Nucleus accumbens (tissue), 56 donors: ENCODE measurements around the gene SIRPA.

ENCODE experiments used
- DNase-seq, 56 donors: peaks; one replicate each; lab custom pipeline; 2025; lab: John Stamatoyannopoulos, UW

The SIRPA gene

DNA sequence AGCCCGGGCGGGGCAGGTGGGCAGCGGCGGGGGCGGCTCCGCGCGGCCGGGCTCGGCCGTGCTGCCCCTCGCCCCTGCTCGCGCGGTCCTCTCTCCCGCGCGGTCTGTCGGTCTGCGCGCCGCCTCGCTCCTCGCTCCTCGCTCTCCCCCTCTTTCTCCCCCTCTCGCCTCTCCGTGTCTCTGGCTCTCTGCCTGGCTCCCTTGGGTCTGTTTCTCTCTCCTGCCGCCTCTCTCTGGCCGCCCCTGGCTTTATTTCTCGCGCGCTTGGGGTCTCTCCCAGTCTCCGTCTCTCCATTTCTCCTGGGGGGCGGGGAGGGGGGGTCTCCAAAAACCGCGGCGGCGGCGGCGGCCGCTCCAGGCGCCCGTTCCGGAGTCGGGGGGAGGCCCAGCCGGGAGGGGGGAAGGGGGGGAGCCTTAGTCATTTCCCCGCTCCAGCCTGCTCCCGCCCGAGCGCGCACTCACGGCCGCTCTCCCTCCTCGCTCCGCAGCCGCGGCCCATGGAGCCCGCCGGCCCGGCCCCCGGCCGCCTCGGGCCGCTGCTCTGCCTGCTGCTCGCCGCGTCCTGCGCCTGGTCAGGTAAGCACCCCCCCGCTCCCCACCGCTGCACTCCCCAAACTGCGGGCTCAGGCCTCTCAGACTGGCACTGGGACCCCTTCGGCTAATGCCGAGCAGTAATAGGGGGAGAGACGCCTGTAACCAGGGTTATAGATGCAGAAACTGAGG lies at the start of gene SIRPA:
TSS of gene SIRPA (plus strand) at position 457 of the 723 bp plus-strand sequence. CDS start at position 498, 41 bp downstream.
- DNase-seq = peak in 51 of 56 donors; percentile 53 to 92 (median 76)

DNA sequence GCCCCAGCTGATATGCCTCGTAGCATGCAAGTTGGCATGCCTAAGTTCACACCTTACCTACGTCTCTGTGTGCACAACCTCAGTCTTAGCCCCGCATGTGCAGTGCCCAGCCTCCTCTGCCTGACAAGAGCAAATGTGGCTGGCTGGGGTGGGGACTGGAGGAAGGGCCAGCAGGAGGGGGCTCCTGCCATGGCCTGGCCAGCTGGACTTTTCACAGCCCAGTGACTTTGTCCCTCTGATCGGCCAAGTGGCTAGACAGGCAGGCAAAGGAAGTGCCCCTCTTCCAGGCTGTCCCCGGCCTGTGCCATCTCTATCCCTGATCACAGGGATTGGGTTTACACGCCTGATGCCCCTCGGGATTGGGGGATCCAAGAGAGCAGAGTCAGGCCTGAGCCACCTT lies 49.5 kb upstream of the SIRPA start:
- DNase-seq = no peak

DNA sequence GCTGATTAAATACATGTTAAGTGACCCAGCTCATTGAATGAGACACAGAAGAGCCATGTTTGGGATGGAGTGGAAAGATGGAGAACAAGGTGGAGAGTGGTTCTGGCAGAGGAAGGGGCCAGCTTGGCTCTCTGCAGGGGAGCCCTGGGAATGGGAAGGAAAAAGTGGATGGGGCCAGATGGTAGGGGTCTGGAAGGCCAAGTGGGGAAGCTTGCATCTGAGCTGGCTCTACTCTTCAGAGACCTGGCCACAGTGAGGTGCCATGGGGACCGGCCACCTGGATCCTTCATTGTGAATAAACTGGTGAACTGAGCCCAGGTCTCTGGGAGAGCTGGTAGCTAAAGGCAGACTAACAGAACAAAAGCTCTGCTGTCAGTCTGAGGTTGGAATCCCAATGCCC lies 48.9 kb upstream of the SIRPA start:
- no peak for DNase-seq

DNA sequence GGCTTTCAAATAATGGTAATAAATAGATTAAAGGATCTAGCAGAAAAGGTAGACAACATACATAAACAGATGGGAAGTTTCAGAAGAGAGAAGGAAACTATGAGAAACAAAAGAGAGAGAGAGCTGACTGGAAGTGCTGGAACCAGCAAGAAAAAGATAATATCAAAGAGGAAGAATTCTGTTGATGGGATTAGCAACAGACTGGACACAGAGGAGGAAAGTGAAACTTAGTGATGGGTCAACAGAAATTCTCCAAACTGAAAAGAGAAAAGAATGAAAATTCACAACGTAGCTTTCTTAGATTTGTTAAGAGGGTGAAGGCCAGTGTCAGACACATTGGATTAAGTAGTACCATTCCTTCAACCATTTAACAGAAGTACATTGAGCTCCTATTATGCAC lies 48.3 kb upstream of the SIRPA start:
- no peak for DNase-seq

DNA sequence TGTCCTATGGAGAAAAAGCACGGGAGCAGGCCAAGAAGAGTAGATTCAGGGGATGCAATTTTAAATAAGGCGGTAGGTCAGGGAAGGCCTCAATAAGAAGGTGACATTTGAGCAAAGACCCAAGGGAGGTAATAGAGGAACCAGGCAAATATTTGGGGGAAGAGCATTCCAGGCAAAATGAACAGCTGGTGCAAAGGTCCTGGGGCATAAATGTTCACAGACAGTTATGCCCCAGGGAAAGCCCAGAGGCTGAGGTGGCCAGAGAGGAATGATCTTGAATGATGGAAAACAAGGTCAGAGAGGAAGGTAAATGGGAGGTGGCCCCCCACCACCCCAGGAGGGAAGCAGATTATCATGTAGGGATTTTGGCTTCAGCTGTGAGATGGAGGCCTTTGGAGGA lies 47.4 kb upstream of the SIRPA start:
- no peak for DNase-seq

DNA sequence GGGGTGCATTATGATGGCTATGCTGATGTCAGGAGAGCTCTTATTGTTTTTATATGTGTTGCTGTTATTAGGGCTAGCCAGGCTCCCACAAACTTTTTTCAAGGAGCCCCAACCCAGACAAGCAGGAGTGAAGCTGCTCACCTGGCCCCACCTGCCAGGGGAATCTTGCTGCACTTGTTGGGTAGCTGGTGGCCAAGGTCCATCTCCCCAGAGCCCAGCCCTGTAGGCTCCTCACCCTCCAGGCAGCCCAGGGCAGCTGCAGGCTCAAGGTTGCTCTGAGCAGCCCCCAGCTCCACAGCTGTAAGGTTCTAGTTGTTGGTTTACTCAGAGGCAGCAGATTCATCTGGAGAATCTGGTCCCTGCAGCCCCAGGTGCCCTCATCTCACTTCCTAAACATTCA lies 46.8 kb upstream of the SIRPA start:
- no peak for DNase-seq

DNA sequence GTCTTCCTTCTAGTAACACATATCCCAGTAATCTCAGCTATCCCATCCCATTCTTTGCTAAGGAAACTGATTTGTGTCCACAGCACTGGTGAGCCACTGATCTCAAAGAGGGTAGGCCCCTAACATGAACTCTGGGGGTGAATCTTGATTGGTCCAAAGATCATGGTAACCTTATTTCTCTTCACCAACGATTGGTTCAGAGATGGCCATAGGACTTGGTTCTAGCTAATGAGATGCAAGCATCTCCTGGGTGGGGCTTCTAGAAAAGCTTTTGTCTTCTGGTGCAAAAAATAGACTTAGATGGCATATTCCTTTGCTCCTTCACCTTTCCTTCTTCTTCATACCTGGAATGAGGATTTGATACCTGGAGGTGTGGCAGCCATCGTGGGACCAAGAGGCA lies 43.8 kb upstream of the SIRPA start:
- DNase-seq = no peak

DNA sequence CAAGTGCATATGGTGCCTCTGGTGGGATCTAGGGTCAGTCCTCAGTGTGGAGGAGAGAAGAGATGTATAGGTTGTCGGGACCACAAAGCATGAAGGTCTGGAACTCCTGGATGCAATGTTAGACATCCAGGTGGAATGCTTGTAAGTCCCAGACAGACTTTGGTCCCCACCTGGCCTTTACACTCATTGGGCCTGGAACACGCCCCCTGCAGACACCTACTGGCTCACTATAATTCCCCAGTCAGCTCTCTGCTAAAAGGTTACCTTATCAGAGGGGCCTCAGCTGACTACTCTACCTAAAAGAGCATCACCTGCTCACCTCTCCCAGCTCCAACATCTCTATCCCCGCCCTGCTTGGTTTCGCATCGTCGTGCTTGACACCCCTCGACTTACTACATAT lies 41.7 kb upstream of the SIRPA start:
- DNase-seq = no peak

DNA sequence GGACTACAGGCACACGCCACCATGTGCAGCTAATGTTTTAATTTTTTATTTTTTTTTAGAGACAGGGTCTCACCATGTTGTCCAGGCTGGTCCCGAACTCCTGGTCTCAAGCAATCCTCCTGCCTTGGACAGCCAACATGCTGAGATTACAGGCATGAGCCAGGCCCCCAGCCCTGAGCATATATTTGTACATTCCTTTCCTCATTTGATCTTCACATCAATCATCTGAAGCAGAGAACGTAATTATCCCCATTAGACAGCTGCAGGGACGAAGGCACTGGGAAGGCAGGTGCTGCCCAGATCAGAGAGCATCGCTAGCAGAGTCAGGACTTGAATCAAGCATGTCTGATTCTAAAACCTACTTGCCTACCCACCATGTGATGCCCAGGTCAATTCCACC lies 41.0 kb upstream of the SIRPA start:
- no peak for DNase-seq

DNA sequence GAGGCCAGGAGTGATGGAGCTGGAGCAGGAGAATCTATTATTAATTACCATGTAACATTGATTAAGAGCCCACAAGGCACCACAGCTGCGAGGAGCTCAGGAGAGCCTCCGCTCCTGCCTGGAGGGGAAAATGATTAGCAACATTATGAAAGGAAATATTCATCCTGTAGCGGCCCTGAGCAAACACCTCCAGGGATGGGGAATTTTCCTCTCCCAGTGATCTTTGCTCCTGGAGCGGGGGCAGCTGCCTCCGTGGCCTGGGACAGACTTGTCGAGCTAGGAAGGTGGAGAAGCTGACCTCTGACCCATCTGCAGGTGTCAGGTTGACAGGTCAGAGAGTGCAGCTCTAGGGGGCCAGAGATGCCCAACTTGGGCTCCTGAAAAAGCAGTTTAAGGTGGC lies 40.1 kb upstream of the SIRPA start:
- no peak for DNase-seq

DNA sequence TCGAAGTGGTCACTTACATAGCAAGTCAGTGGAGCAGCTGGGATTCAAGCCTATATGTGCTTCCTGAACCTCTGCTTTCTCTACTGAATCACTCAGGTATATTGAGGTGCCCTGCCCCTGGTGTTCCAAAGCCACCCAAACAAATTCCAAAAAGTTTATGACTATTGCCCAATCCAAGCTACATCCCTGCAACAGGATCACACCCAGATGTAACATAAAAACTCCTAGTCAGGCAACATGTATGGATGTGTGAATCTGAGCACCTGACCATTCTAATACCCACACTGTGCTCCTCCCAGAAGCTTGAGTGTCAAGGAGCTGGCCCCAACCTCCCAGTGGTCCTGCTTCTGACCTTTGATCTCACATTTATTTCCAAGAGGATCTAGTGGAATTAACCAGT lies 39.5 kb upstream of the SIRPA start:
- DNase-seq = no peak

DNA sequence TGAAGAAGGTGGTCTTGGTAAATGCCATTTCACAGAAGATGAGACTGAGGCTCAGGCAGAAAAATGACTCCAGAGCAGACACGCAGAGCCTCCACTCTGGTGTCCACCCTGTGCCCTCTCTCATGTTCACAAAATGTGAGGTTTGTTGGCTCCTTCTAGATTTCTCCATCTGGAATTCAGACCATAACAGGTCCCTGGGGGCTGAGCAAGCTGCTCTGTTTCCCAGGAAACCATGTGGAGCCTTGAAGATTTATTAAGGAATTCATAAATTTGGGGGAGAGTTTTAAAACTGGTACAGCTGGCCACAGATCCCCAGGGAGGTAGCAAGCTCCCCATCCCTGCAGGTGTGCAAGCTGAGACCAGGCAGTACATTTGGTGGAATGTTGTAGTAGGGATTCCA lies 38.8 kb upstream of the SIRPA start:
- no peak for DNase-seq

DNA sequence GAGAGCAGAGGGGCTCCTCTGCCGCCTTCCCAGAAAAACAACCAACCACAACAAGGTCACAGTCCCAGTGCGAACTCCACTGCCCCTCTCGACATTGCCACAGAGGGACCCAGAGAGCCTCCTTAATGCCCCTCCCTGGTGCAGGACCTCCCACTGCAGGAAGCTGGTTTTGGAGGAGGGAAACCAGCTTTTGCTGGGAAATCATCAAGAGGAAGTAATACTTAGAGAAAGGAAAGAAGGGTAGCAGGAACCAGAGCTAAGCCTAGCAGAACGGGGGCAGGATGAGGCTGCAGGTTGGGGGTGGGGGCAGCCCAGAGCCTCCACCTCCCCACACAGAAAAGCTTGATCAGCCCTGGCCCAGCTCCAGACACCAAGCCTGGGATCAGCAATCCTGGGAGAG lies 37.7 kb upstream of the SIRPA start:
- no peak for DNase-seq

DNA sequence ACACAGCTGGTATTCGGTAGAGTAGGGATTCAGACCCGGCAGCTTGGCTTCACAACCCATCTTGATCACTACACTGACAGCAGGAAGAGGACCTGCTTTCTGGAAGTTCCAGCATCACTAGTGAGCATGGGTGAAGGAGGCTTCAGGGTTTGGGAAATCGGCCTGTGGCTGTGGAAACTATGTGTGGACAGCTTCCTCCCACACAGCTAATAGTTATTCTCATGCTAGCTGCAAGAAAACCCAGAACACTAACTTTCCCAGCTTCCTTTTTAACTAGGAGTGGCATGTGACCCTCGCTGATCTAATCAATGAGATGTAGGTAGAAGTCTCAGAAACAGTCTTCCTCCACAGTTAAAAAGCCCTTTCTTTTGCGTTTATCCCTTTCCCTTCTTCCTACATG lies 36.3 kb upstream of the SIRPA start:
- DNase-seq = no peak

DNA sequence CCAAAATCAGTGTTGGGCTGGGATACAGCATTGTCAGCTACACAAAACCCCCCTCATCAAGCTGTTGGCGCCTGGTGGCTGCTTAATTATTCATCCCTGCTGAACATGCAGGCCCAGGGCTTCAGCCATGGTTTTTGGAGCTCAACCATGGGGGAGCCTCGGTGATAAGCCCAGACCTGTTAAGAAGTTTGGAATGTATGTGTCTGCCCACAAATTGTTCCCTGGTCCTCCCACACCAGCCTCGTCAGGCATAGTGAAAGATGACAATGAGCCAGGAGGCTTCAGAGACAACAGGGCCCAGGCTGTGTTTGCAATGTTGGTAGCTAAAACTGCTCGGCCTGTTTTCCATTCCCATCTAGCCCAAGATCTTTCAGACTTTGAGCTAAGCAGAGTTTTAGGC lies 34.8 kb upstream of the SIRPA start:
- DNase-seq = peak in 1 of 56 donors; percentile 29

DNA sequence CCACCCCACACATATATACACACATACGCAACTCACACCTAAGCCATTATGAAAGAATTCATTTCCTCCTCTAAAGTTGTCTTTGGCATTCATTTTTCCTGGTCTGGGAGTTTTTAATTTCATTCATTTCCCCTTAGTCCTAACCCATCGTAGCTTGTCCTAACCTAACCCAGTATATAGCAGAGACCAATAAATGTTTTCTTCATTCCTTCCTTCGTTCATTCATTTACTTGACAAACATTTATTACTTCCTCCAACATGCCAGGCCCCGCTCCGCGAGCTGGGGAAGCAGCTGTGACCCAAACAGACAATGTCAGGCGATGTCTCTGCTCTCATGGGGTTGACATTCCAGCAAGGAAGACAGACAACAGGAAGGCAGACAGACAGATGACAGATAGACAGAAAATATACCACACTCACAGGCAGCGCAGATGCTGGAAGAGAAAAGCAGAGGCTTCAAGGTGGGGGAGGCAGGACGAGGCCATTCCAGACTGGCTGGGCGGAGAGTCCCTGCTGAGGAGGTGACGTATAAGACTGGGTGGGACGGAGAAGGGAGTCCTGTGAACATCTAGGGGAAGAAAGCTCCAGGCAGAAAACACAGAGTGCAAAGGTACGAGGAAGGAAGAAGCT lies 33.7 kb upstream of the SIRPA start:
- DNase-seq = peak in 1 of 56 donors; percentile 27

DNA sequence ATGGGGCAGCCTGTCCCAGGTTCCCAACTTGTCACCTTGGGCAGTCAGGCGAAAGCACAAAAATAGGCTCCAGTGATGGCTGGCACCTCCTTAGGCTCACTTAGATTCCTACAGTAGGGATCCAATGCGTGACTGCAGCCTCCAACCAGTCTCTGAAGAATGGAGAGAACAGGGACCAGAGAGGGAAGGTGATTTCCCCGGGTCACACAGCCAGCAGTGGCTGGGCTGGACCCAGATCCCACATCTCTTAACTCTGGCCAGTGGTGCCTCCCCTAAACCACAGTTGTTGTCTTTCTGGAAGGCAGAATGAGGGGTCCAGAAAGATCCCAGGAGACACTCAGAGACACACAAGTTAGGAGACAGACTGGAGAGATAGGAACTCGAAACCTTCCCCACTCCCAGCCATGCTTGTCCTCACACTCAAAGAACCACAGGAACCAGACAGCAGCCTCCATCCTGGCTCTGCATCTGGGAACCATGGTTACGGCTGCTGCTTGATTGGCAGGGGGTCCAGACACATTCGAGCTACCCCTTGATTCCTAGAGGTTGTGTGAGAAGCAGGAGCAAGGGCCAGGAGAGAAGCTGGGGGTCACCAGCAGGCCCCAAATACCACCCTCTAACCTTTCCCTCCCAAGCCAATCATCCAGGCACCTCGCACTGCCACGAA lies 33.1 kb upstream of the SIRPA start:
- DNase-seq = peak in 2 of 56 donors; percentile 17 to 32

DNA sequence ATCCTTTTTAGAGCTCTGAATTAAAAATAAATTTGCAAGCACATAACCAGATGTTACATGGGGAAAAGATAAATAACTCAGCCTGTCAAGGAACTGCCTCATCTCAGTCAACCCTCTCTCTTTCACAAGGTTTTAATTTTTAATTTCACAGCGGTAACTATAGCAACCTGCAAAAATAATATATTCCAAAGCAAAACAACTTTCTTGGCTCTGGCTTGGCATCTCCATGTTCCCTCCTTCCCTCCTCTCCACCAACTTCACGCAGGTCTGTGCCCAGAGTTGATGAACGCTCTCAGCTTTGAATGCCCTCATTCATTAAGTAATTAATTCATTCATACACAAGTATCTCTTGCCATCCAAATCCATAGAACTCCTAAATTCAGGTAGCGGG lies 32.5 kb upstream of the SIRPA start:
- peak in 11 of 56 donors; percentile 14 to 62 (median 31) for DNase-seq

DNA sequence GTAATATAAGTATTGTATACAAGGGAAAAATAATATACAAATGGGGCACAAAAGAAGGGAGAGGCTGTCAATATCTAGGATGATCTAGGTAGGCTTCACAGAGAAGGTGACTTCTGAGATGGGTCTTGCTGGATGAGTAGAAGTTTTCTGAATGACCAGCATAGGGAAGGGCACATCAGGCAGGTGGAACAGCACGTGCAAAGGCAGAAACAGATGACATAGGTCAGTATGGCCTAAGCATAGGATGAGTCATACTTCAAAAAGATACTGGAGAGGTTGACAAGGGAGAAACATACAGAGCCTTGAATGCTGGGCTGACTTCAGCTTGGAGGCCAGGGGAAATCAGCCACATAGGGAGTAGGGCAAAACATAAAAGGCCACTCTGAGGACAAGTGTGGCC lies 31.9 kb upstream of the SIRPA start:
- no peak for DNase-seq

DNA sequence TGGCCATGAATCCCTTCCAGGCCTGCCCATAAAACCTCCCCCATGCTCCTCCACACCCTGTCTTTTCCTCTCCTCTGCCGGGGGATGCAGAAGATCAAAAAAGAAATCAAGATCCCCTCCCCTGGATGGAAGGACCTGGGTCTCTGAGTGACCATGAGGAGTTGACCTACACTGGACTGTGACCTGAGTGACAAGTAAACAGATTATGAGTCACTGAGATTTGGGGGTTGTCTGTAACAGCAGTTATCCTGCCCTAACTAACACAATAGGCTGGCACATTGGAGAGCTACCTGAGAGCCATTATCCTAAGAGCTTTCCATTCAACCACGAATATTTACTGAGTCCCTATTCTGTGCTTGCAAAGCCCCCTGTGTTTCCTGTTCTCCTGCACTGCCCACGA lies 28.4 kb upstream of the SIRPA start:
- no peak for DNase-seq

DNA sequence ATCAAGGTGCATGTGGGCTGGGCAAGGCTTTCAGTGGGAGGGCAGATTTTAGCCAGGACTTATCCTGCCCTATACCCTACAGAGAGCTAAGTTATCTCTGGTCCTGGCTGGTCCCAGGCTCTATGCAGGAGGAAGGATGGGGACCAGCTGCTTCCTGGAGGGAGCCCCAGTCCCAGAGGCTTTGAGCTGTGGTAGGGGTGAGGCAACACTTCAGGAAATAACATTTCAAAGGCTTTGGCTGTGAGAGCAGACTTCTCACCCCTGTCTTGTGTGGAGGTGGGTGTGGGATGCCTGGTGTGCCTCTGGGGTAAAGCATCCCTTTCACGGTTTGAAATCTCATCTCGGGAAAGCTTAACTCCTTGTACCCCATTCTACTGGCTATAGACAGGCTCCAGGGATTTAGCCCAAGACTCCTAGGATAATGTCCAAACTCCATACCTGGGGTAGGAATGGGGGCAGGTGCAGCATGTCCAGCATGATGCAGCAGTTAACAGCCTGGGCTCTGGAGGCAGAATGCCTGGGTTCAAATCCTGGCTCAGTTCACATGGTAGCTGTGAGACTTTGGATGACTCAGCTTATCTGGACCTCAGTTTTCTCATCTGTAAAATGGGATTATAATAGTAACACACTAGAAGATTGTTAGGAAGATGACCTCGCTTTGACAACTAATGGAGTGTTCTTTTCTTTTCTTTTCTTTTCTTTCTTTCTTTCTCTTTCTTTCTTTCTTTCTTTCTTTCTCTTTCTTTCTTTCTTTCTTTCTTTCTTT lies 27.5 kb upstream of the SIRPA start:
- DNase-seq = no peak
